H9 (cell line): ENCODE data around the gene AKAP1. TPM values are rescaled to one million over a fixed set of nuclear protein-coding genes. Genes with fewer than 3 reads are reported as not detected.

Source experiments
- DNase-seq: peaks from one replicate; pipeline ENCODE4 v3.0.0-alpha.2; 2017
- H2AFZ ChIP-seq: one replicate; pipeline ENCODE4 v1.6.1; 2013; ENCODE audit warnings: mild to moderate bottlenecking, low read length, control low read depth, moderate library complexity
- H2AK5ac ChIP-seq: 2 replicates; pipeline ENCODE4 v1.6.1; 2013; ENCODE audit warnings: low read length, control low read depth, mixed read lengths; ENCODE audit not compliant: insufficient read length
- H2BK120ac ChIP-seq: one replicate; pipeline ENCODE4 v1.6.1; 2013; ENCODE audit warnings: low read depth, mild to moderate bottlenecking, low read length, control low read depth, inconsistent platforms; ENCODE audit not compliant: poor library complexity, severe bottlenecking
- H2BK12ac ChIP-seq: 2 replicates; pipeline ENCODE4 v1.6.1; 2013; ENCODE audit warnings: low read length, control low read depth, mixed read lengths, low read depth; ENCODE audit not compliant: insufficient read length
- H2BK15ac ChIP-seq: 2 replicates; pipeline ENCODE4 v1.6.1; 2013; ENCODE audit warnings: low read depth, low read length, control low read depth
- H2BK20ac ChIP-seq: one replicate; pipeline ENCODE4 v1.6.1; 2013; ENCODE audit warnings: low read depth, mild to moderate bottlenecking, low read length, control low read depth, inconsistent platforms; ENCODE audit not compliant: poor library complexity, severe bottlenecking
- H2BK5ac ChIP-seq: 2 replicates; pipeline ENCODE4 v1.6.1; 2013; ENCODE audit warnings: low read length, control low read depth, mixed read lengths; ENCODE audit not compliant: insufficient read length
- H3K14ac ChIP-seq: 2 replicates; pipeline ENCODE4 v1.6.1; 2013; ENCODE audit warnings: low read length, control low read depth; ENCODE audit not compliant: insufficient read depth
- H3K18ac ChIP-seq: 2 replicates; pipeline ENCODE4 v1.6.1; 2013; ENCODE audit warnings: low read depth, mild to moderate bottlenecking, mixed read lengths, low read length, control low read depth; ENCODE audit not compliant: insufficient read length
- H3K23ac ChIP-seq: 2 replicates; pipeline ENCODE4 v1.6.1; 2013; ENCODE audit warnings: low read length, control low read depth, mixed read lengths, low read depth; ENCODE audit not compliant: insufficient read length
- H3K23me2 ChIP-seq: 2 replicates; pipeline ENCODE4 v1.6.1; 2013; ENCODE audit warnings: low read depth, mild to moderate bottlenecking, mixed read lengths, low read length, control low read depth; ENCODE audit not compliant: insufficient read length, poor library complexity, severe bottlenecking
- H3K27ac ChIP-seq: 2 replicates; pipeline ENCODE4 v1.5.1; 2013; ENCODE audit warnings: low read length, control low read depth, mixed read lengths, low read depth; ENCODE audit not compliant: insufficient read length
- H3K27me3 ChIP-seq: 2 replicates; pipeline ENCODE4 v1.6.1; 2013; ENCODE audit warnings: low read length, control low read depth, inconsistent platforms; ENCODE audit not compliant: insufficient read depth
- H3K4ac ChIP-seq: 2 replicates; pipeline ENCODE4 v1.6.1; 2013; ENCODE audit warnings: low read depth, mild to moderate bottlenecking, control low read depth, inconsistent platforms, low read length, moderate library complexity
- H3K4me1 ChIP-seq: 2 replicates; pipeline ENCODE4 v1.6.1; 2013; ENCODE audit warnings: low read length, control low read depth, inconsistent platforms; ENCODE audit not compliant: insufficient read depth
- H3K4me2 ChIP-seq: 2 replicates; pipeline ENCODE4 v1.6.1; 2013; ENCODE audit warnings: low read length, control low read depth, mixed read lengths; ENCODE audit not compliant: insufficient read length, insufficient read depth
- H3K56ac ChIP-seq: 2 replicates; pipeline ENCODE4 v1.6.1; 2013; ENCODE audit warnings: low read depth, mild to moderate bottlenecking, mixed read lengths, low read length, control low read depth; ENCODE audit not compliant: insufficient read length
- H3K79me1 ChIP-seq: 2 replicates; pipeline ENCODE4 v1.6.1; 2013; ENCODE audit warnings: low read depth, mild to moderate bottlenecking, moderate library complexity, low read length, control low read depth, inconsistent platforms; ENCODE audit not compliant: insufficient read depth, poor library complexity, severe bottlenecking
- H3K79me2 ChIP-seq: 2 replicates; pipeline ENCODE4 v1.6.1; 2013; ENCODE audit warnings: low read length, control low read depth, inconsistent platforms; ENCODE audit not compliant: insufficient read depth
- H3K9ac ChIP-seq: 2 replicates; pipeline ENCODE4 v1.6.1; 2013; ENCODE audit warnings: low read length, control low read depth, mixed read lengths; ENCODE audit not compliant: insufficient read length; ENCODE audit errors: extremely low read depth
- H3K9me3 ChIP-seq: one replicate; pipeline ENCODE4 v1.6.1; 2013; ENCODE audit warnings: low read depth, low read length, inconsistent platforms; ENCODE audit not compliant: control insufficient read depth
- H3T11ph ChIP-seq: one replicate; pipeline ENCODE4 v1.6.1; 2013; ENCODE audit warnings: mild to moderate bottlenecking, low read length, control low read depth, inconsistent platforms
- H4K20me1 ChIP-seq: one replicate; pipeline ENCODE4 v1.6.1; 2013; ENCODE audit not compliant: control insufficient read depth, insufficient read length, insufficient read depth
- H4K5ac ChIP-seq: 2 replicates; pipeline ENCODE4 v1.6.1; 2013; ENCODE audit warnings: low read depth, mild to moderate bottlenecking, mixed read lengths, low read length, control low read depth; ENCODE audit not compliant: insufficient read length
- H4K8ac ChIP-seq: replicated peaks from 2 replicates; pipeline ENCODE4 v1.6.1; 2013; ENCODE audit warnings: low read length, control low read depth, mixed read lengths, low read depth; ENCODE audit not compliant: insufficient read length
- H4K91ac ChIP-seq: 2 replicates; pipeline ENCODE4 v1.6.1; 2013; ENCODE audit warnings: low read depth, mild to moderate bottlenecking, moderate library complexity, mixed read lengths, low read length, control low read depth; ENCODE audit not compliant: insufficient read length
- H3K27ac Mint-ChIP-seq, 3 experiments: 2 replicates in 2 of 3; 3 replicates in 1 of 3; pipeline ENCODE4 v1.8.0; 2020 to 2021; ENCODE audit warnings: mixed read lengths in 3 of 3, mild to moderate bottlenecking in 1 of 3, moderate library complexity in 1 of 3
- H3K27me3 Mint-ChIP-seq: 2 replicates; pipeline ENCODE4 v1.8.0; 2021; ENCODE audit warnings: low read depth, mild to moderate bottlenecking, moderate library complexity, mixed read lengths
- H3K36me3 Mint-ChIP-seq, 3 experiments: 2 replicates in 2 of 3; 3 replicates in 1 of 3; pipeline ENCODE4 v1.8.0; 2020 to 2021; ENCODE audit warnings: low read depth in 3 of 3, mixed read lengths in 3 of 3; ENCODE audit not compliant: insufficient read depth in 1 of 3
- H3K4me1 Mint-ChIP-seq, 2 experiments: 2 replicates each; pipeline ENCODE4 v1.8.0; 2020; ENCODE audit warnings: mixed read lengths in 2 of 2
- H3K4me3 Mint-ChIP-seq, 2 experiments: 2 replicates in 1 of 2; 3 replicates in 1 of 2; pipeline ENCODE4 v1.8.0; 2020 to 2021; ENCODE audit warnings: mild to moderate bottlenecking in 2 of 2, mixed read lengths in 2 of 2, moderate library complexity in 1 of 2
- H3K9me3 Mint-ChIP-seq, 2 experiments: 2 replicates in 1 of 2; 3 replicates in 1 of 2; pipeline ENCODE4 v1.8.0; 2020; ENCODE audit warnings: mild to moderate bottlenecking in 2 of 2, mixed read lengths in 2 of 2, moderate library complexity in 1 of 2
- CTCF ChIP-seq: fragments of 200-600 bp; sonication (generic); conservative IDR thresholded peaks from 3 replicates; pipeline ENCODE4 v1.8.0; 2021; ENCODE audit warnings: antibody characterized with exemption, mild to moderate bottlenecking
- whole genome bisulfite sequencing: extraction: QIAGEN DNeasy Blood & Tissue Kit; methylation state at CpG from one replicate; pipeline ENCODE4 v1.1.7; 2013; ENCODE audit warnings: missing lambda C conversion rate, low lambda C conversion rate, mixed read lengths; ENCODE audit not compliant: insufficient read length; ENCODE audit errors: extremely low coverage; 5-methylcytosine and 5-hydroxymethylcytosine counted together
- total RNA-seq: library from RNA; stranded (reverse); gene quantifications from 2 replicates; pipeline ENCODE4 v1.2.1, GENCODE V29; 2021

AKAP1 gene
- total RNA-seq, 1 experiment from 2014 or later: 61.2 TPM

- Histone ChIP-seq H4K8ac (no peak overlapping the region), H3K4me1 (no peaks in the 10 kb centered on the region), H3K9ac (no peak overlapping the region), H3K23ac (no peak overlapping the region), H2BK12ac (no peak overlapping the region), H2BK20ac (no peak overlapping the region), H3K9me3 (no peaks in the 10 kb centered on the region), H3K27ac (no peak overlapping the region), H3K14ac (no peak overlapping the region), H2AFZ (no peak overlapping the region), H2BK5ac (no peak overlapping the region), H3T11ph (no peak overlapping the region), H2BK120ac (no peak overlapping the region), H3K56ac (no peak overlapping the region), H4K5ac (no peak overlapping the region), H3K4me2 (no peak overlapping the region), H3K4ac (no peak overlapping the region), H4K91ac (no peak overlapping the region), H3K18ac (no peak overlapping the region), H2BK15ac (no peak overlapping the region), H3K27me3 (no peaks in the 10 kb centered on the region), H2AK5ac (no peak overlapping the region), H3K23me2 (no peaks in the 10 kb centered on the region), H3K79me2 (no peaks in the 10 kb centered on the region), H3K79me1 (no peaks in the 10 kb centered on the region), H4K20me1 (no peaks in the 10 kb centered on the region)
- peaks cover 5 to 7% of the 10 kb centered on the region in 2 experiments; a peak in 3 of 4 replicates for H3K4me1 Mint-ChIP-seq
- WGBS: no CpG with 5 or more reads among the region's 2 CpGs
- no peak overlapping the region for H3K27ac Mint-ChIP-seq
- peaks cover 11% of the 10 kb centered on the region for H3K27me3 Mint-ChIP-seq
- TF ChIP-seq CTCF: no peak
- H3K9me3 Mint-ChIP-seq: peaks cover 2 to 3% of the 10 kb centered on the region in 2 experiments; a peak in 2 of 5 replicates
- H3K4me3 Mint-ChIP-seq: no peak overlapping the region
- no peak for DNase-seq
- no peaks in the 10 kb centered on the region; a peak in 1 of 7 replicates for H3K36me3 Mint-ChIP-seq
These were observed 69.9 kb downstream of the AKAP1 start for GRCh38 chr17:57154921-57155320.
